NCI-H1105 treated with DMSO at 0.1 percent for 48 hours (cell line): ENCODE measurements around the gene MAP3K5.
"Not testable (repeated sequence)": the region's sequence is repeated elsewhere in the genome, so short reads cannot be mapped to it uniquely, and the experiment has no call there.

Source experiments
- DNase-seq: peaks from one replicate; lab custom pipeline; 2025; lab: John Stamatoyannopoulos, UW

MAP3K5 gene

GRCh38 chr6:136793363-136793762 is 1.1 kb upstream of the MAP3K5 start:
- DNase-seq, result no peak

GRCh38 chr6:136792095-136792409 is 225 bp downstream of the MAP3K5 start:
- peak; percentile 77 for DNase-seq

GRCh38 chr6:136791296-136792094 is 782 bp downstream of the MAP3K5 start:
- peak; percentile 47 for DNase-seq

- DNase-seq, result peak; percentile 17
These were observed 1.6 kb downstream of the MAP3K5 start for GRCh38 chr6:136790411-136791295.

GRCh38 chr6:136789440-136789839 is 2.8 kb downstream of the MAP3K5 start:
- not testable (repeated sequence) for DNase-seq

GRCh38 chr6:136788069-136788902 is 4.0 kb downstream of the MAP3K5 start:
- DNase-seq, result no peak

- no peak for DNase-seq
These were observed 4.6 kb downstream of the MAP3K5 start for GRCh38 chr6:136787726-136788068.

GRCh38 chr6:136786658-136787057 is 5.6 kb downstream of the MAP3K5 start:
- DNase-seq, result no peak

GRCh38 chr6:136784910-136785746 is 7.1 kb downstream of the MAP3K5 start:
- DNase-seq, result no peak

GRCh38 chr6:136784271-136784664 is 8.0 kb downstream of the MAP3K5 start:
- DNase-seq, result no peak

- no peak for DNase-seq
These were observed 8.6 kb downstream of the MAP3K5 start for GRCh38 chr6:136783495-136784270.

GRCh38 chr6:136783021-136783420 is 9.3 kb downstream of the MAP3K5 start:
- no peak for DNase-seq

- DNase-seq, result no peak
These were observed 10.1 kb downstream of the MAP3K5 start for GRCh38 chr6:136782021-136782770.

- DNase-seq, result no peak
These were observed 11.3 kb downstream of the MAP3K5 start for GRCh38 chr6:136780972-136781371.

- no peak for DNase-seq
These were observed 12.6 kb downstream of the MAP3K5 start for GRCh38 chr6:136779682-136780081.

- no peak for DNase-seq
These were observed 14.6 kb downstream of the MAP3K5 start for GRCh38 chr6:136777651-136778050.

- no peak for DNase-seq
These were observed 16.7 kb downstream of the MAP3K5 start for GRCh38 chr6:136775548-136775947.

GRCh38 chr6:136775081-136775480 is 17.2 kb downstream of the MAP3K5 start:
- DNase-seq, result no peak

- no peak for DNase-seq
These were observed 17.8 kb downstream of the MAP3K5 start for GRCh38 chr6:136774228-136775041.
